Measurements from ENCODE around the gene PINLYP. TPM values are rescaled to one million over a fixed set of nuclear protein-coding genes. Genes with fewer than 3 reads are reported as not detected.

Gene PINLYP
- total and polyA plus RNA-seq, 9 of the 15 experiments (the other 6 are each of a cell fraction or from before 2014, with no cell fraction given) = 1.00 to 6.7 (median 2.2) TPM

DNA sequence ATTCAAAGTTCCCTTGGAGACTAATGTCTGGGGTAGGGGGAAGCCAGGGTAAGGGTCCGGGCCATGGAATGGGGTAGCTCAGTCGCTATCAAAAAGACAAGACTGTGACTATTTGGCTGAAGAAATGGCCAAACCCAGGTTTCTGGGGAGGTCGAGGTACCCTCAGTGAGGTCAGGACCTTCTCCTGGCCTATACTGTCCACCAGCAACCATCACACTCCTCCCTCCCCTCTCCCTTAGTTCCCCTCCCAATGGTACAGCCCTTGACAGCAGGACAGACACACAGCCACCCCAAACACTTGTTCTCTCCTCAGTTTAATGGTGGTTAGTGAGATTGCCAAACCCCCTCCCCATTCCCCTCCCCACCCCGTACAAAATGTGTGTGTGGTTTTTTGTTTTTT is 46.5 kb downstream of the PINLYP start:
- 58% methylated on average over 4 of the region's 4 CpGs for WGBS (ENCODE audit: insufficient coverage, low coverage, missing lambda C conversion rate)
- ATAC-seq (no peak), DNase-seq (ENCODE audit: extremely low read depth in 1 of 4, low spot score in 3 of 4) (no peak), FAIRE-seq (no peak)
- Histone ChIP-seq H3K9me3 (replicated peaks; ENCODE audit: control insufficient read depth, insufficient read depth, low read depth, low read length) (no peaks in the 10 kb centered on the region), H3K36me3 (ENCODE audit: control insufficient read depth, insufficient read depth, low read length) (peaks cover 2% of the 10 kb centered on the region; the same call in 2 of the 3 replicates), H3K9me1 (ENCODE audit: control insufficient read depth, insufficient read depth, low read length) (peaks cover 2% of the 10 kb centered on the region), H2AFZ (ENCODE audit: low read depth, low read length) (no peak overlapping the region), H3K4me2 (ENCODE audit: insufficient read depth, low read length) (no peak overlapping the region), H3K4me3 (no peak overlapping the region), H3K27ac (ENCODE audit: extremely low read depth, low read depth, low read length) (no peak overlapping the region), H3K79me2 (ENCODE audit: control insufficient read depth, insufficient read depth, low read length) (peaks cover 30% of the 10 kb centered on the region), H3K4me1 (replicated peaks in 1 of 2; ENCODE audit: control insufficient read depth in 2 of 2, insufficient read depth in 2 of 2, low read length in 2 of 2) (peaks cover 45 to 74% of the 10 kb centered on the region in 2 experiments), H3K27me3 (ENCODE audit: control insufficient read depth in 2 of 2, insufficient read depth in 2 of 2, low read length in 2 of 2) (no peaks in the 10 kb centered on the region), H4K20me1 (replicated peaks; ENCODE audit: control insufficient read depth, insufficient read depth, low read length) (no peaks in the 10 kb centered on the region), H3K9ac (ENCODE audit: insufficient read depth in 1 of 2, low read depth in 2 of 2, low read length in 2 of 2) (peak overlapping the region in 1 of 2 experiments; percentile 3; a peak in 1 of 4 replicates)
- CTCF ChIA-PET (ENCODE audit: low intra/inter-chr PET ratio) = no interaction called here
- in situ Hi-C loops (cut with MboI) = no loop called here
- BruUV-seq (replicated peaks) = no TSS peak
- POLR2A ChIA-PET = interaction anchor here (1.2 kb wide), 1 partner anchor 26 kb away, joined by 4 read pairs; the partner anchor contains the start of genes IRGQ and ZNF576
- TF ChIP-seq KAT7 (CRISPR knock-in tag; IDR thresholded peaks at IDR 0.05; ENCODE audit: borderline replicate concordance) = no peak
- no peak for TF ChIP-seq ZBTB1 (CRISPR knock-in tag; IDR thresholded peaks at IDR 0.05; ENCODE audit: borderline replicate concordance, low read depth)
- TF ChIP-seq, protein P1, sequence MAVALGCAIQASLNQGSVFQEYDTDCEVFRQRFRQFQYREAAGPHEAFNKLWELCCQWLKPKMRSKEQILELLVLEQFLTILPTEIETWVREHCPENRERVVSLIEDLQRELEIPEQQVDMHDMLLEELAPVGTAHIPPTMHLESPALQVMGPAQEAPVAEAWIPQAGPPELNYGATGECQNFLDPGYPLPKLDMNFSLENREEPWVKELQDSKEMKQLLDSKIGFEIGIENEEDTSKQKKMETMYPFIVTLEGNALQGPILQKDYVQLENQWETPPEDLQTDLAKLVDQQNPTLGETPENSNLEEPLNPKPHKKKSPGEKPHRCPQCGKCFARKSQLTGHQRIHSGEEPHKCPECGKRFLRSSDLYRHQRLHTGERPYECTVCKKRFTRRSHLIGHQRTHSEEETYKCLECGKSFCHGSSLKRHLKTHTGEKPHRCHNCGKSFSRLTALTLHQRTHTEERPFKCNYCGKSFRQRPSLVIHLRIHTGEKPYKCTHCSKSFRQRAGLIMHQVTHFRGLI (CRISPR knock-in tag; IDR thresholded peaks at IDR 0.05) = no peak
- TF ChIP-seq, protein P2, sequence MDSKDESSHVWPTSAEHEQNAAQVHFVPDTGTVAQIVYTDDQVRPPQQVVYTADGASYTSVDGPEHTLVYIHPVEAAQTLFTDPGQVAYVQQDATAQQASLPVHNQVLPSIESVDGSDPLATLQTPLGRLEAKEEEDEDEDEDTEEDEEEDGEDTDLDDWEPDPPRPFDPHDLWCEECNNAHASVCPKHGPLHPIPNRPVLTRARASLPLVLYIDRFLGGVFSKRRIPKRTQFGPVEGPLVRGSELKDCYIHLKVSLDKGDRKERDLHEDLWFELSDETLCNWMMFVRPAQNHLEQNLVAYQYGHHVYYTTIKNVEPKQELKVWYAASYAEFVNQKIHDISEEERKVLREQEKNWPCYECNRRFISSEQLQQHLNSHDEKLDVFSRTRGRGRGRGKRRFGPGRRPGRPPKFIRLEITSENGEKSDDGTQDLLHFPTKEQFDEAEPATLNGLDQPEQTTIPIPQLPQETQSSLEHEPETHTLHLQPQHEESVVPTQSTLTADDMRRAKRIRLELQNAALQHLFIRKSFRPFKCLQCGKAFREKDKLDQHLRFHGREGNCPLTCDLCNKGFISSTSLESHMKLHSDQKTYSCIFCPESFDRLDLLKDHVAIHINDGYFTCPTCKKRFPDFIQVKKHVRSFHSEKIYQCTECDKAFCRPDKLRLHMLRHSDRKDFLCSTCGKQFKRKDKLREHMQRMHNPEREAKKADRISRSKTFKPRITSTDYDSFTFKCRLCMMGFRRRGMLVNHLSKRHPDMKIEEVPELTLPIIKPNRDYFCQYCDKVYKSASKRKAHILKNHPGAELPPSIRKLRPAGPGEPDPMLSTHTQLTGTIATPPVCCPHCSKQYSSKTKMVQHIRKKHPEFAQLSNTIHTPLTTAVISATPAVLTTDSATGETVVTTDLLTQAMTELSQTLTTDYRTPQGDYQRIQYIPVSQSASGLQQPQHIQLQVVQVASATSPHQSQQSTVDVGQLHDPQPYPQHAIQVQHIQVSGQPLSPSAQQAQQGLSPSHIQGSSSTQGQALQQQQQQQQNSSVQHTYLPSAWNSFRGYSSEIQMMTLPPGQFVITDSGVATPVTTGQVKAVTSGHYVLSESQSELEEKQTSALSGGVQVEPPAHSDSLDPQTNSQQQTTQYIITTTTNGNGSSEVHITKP (IDR thresholded peaks at IDR 0.05; ENCODE audit: partially characterized antibody) = peak; percentile 89
- intact Hi-C loops (cut with micrococcal nuclease) = loop anchor here (10.0 kb wide), 2 partner anchors 67 to 177 kb away; no protein-coding TSS in a partner anchor

Data from K562 (cell line).